ENCODE results near the gene ATP6V1C2.

- TF ChIP-seq CTCF (conservative IDR thresholded peaks at IDR 0.05) (no peak), ZFX (IDR thresholded peaks at IDR 0.05) (no peak)
Observed at GRCh38 chr2:10775831-10776230, 54.4 kb downstream of the ATP6V1C2 start.
